Bone marrow (tissue), 2 donors: ENCODE results near the gene GRID1.
"Not testable (repeated sequence)": the region's sequence is repeated elsewhere in the genome, so short reads cannot be mapped to it uniquely, and the experiment has no call there.

Experiments used
- DNase-seq, 2 donors: peaks; one replicate each; lab custom pipeline; 2025; lab: John Stamatoyannopoulos, UW

GRID1 gene

GRCh38 chr10:86135191-86135590 lies 231.4 kb downstream of the GRID1 start:
- no peak for DNase-seq

GRCh38 chr10:86130737-86131475 lies 235.7 kb downstream of the GRID1 start:
- DNase-seq: no peak

DNA sequence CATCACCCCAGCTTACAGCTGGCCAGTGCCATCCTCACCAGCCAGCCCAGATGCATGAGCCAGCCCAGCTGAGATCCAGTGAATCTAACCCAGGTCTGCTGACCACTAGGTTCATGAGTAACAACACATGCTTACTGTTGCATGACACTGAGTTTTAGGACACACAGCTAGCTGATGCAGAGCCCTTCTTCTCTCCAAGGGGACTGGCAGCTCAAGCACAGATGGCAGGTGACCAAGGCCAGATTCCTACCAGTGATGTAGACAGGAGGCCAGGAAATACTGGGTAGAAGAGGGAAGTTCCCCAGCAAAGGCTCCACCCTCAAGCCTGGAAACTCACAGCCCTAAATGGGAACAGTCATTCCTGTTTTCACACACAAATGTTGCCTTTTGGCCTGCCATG lies 236.6 kb downstream of the GRID1 start:
- no peak for DNase-seq

- no peak for DNase-seq
These were observed 238.2 kb downstream of the GRID1 start for GRCh38 chr10:86128360-86128759.

- no peak for DNase-seq
These were observed 239.2 kb downstream of the GRID1 start for GRCh38 chr10:86127274-86127819.

DNA sequence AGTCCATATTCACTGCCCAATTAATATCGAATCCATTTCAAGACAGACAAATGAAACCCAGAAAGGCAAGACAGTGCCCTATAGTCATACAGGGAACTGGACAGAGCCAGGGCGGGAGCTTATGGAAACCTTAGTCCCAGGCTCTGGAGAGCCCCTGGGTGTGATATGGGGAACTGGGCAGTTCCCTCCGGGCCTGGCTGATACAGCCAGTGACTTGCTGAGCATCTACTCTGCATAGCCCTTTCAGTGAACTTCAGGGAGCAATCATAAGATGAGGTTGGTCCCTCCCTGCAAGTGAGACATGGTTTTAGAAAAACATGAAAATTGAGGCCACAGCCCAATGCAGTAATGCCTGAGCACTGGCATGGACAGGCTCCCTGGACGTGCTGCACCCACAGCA lies 241.9 kb downstream of the GRID1 start:
- no peak for DNase-seq

- no peak for DNase-seq
These were observed 242.9 kb downstream of the GRID1 start for GRCh38 chr10:86123715-86124114.

GRCh38 chr10:86123304-86123703 lies 243.3 kb downstream of the GRID1 start:
- no peak for DNase-seq

DNA sequence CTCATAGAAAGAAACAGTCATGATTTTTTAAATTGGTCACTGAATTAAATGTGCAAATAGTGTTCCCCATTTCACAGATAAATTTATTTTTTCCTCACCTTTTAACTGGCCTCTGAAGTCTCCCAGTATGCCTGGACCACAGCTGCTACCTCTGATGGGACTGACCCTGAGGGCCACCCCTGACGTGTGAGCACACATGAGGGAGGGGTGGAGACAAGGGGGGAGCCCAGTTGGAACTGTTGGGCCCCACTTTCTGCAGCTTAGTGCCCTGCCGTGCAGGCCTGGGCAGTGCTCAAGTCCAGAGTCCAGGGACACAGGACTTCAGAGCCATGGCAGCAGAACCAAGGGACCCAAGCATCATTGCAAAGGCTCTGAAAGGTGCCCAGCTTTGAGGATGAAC lies 243.9 kb downstream of the GRID1 start:
- DNase-seq: no peak

- no peak for DNase-seq
These were observed 245.4 kb downstream of the GRID1 start for GRCh38 chr10:86121200-86121599.

GRCh38 chr10:86117051-86117450 lies 249.5 kb downstream of the GRID1 start:
- no peak for DNase-seq

- DNase-seq: no peak
These were observed 252.6 kb downstream of the GRID1 start for GRCh38 chr10:86113983-86114382.

DNA sequence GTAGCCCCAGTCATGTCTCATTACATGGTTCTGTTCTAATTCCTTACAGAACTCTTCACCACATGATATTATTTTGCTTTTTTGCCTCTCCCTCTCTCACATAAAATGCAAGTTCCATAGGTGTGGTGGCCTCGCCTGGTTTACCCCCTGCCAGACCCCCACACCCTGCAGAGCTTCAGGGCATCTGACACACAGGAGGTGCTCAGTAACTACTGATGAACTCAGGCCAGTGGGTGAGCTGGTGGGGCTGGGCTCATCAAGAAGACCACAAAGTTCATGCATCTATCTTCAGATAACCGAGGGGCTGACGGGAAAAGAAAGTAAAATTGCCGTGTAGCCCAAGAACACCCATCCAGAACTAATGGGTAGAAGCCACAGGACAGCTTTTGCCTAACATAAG lies 253.1 kb downstream of the GRID1 start:
- no peak for DNase-seq

- DNase-seq: no peak
These were observed 253.6 kb downstream of the GRID1 start for GRCh38 chr10:86113044-86113443.

DNA sequence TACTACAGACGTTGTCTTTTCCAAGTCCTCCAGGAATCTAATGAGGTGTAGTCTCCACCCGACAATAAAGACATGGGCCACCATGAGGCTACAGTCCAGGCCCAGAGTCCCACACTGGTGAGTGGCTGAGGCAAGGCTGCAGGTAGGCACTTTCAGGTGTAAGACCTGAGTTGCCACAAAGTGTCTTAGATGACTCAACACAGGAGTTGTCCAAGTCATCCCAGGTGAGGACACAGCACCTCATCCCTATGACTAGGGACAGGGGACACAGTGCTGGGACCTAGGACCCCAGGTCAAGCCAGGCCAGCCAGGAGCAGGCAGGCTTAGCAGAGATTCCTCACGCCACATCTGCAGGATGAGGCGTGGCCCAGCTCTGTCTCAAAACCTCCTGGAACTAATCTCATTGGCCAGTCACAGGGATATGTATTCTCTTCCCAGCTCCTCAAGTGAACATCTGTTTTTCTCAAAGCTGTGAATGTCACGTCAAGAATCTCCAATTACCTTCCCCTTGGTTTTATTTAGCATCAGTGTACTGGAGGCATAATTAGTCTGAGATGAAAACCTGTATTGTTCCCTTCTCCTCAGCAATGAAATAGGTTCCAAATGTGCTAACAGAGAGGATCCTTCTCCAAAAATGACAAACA lies 254.6 kb downstream of the GRID1 start:
- DNase-seq: no peak

DNA sequence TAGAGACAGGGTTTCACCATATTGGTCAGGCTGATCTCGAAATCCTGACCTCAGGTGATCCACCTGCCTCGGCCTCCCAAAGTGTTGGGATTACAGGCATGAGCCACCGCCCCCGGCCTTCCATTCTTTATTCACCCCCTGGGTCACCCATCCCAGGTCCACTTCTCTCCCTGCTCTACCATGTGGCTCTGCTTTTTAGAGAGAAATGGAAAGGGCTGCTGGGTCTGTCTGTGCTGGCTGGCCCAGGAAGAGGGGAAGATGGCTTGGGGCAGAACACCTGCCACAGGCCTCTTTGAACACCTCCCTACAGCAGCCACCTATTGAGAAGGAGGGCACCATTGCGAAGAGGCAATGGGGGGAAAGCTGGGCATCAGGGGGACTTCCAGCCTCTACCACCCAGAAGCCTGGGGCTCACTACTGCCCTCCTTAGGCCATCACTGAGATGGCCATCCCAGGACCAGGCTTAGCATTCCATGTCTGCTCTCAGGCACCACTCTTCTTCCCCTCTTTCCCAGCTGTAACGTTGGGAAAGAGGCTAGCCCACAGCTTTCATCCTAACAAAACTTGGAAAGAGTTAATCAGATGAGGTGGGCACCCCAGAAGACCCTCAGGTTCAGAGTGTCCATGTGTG lies 256.3 kb downstream of the GRID1 start:
- no peak for DNase-seq

GRCh38 chr10:86109421-86109820 lies 257.2 kb downstream of the GRID1 start:
- DNase-seq: no peak

GRCh38 chr10:86108696-86109095 lies 257.9 kb downstream of the GRID1 start:
- no peak for DNase-seq

- not testable (repeated sequence) for DNase-seq
These were observed 258.8 kb downstream of the GRID1 start for GRCh38 chr10:86107611-86108310.

GRCh38 chr10:86107131-86107530 lies 259.5 kb downstream of the GRID1 start:
- no peak for DNase-seq

DNA sequence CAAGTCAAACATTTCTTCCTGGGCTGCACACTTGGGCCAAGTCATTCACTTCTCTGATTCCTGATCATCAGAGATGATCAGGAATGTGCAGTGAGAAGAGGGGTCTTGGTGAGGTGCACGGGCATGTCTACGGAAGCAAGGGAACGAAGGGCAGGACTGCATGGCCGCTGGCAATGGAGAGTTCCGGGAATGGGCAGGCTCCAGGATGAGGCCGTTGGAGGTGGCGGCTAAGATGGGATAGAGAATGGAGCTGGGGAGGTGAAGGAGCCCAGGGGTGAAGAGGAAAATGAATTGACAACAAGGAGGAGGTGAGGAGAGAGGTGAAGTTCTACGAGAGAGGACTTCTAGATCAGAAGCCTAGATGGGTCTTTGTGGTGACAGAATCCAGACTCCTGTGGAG lies 260.0 kb downstream of the GRID1 start:
- DNase-seq: no peak

DNA sequence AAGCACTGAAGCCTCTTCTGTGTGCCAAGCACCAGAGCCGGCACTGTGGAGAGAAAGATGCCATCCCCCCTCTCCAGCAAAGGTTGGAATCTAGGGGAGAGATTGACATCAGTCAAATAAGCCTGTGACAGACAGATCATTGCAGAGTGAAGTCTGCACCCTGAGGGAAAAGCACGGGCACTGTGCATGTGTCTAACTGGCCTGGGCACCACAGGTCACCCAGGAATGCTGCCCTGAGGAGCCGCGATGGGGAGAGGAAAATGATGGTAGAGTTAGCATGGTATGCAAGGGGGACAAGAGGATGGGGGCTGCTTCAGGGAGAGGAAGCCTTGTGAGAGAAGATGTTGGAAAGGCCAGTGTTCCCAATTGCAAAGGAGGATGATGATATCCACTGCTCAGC lies 261.0 kb downstream of the GRID1 start:
- DNase-seq: no peak
